K562 (cell line): ENCODE measurements around the gene XYLB. TPM values are rescaled to one million over a fixed set of nuclear protein-coding genes. Genes with fewer than 3 reads are reported as not detected.

ENCODE experiments used
- CGGBP1 ChIP-seq: fragments of 250-450 bp; sonication (Bioruptor Pico); IDR thresholded peaks from 2 replicates; pipeline ENCODE4 v1.9.0; 2021; ENCODE audit warnings: mild to moderate bottlenecking
- EZH2 ChIP-seq: IDR thresholded peaks from 2 replicates; pipeline ENCODE4 v1.6.1; 2012; ENCODE audit warnings: low read depth, mild to moderate bottlenecking, inconsistent platforms, low read length, borderline replicate concordance
- FOXK2 ChIP-seq, 2 experiments: fragments of 450-650 bp; IDR thresholded peaks in 1 of 2; conservative IDR thresholded peaks in 1 of 2; 2 replicates each; pipeline ENCODE4 v1.6.1; 2016; ENCODE audit warnings: low read depth in 2 of 2, mild to moderate bottlenecking in 1 of 2
- GTF3C2 ChIP-seq: IDR thresholded peaks from 3 replicates; pipeline ENCODE4 v1.6.1; 2011; ENCODE audit warnings: borderline replicate concordance, mild to moderate bottlenecking, moderate library complexity; ENCODE audit not compliant: insufficient read length; ENCODE audit errors: extremely low read depth
- ILF3 ChIP-seq: fragments of 450-650 bp; IDR thresholded peaks from 2 replicates; pipeline ENCODE4 v1.6.1; 2018; ENCODE audit warnings: antibody characterized with exemption, mild to moderate bottlenecking, moderate library complexity, borderline replicate concordance
- KLF13 ChIP-seq: fragments of 450-650 bp; IDR thresholded peaks from 2 replicates; pipeline ENCODE4 v1.6.1; 2016; ENCODE audit warnings: missing genetic modification characterization, low read depth, mild to moderate bottlenecking, missing compliant biosample characterization, moderate library complexity, borderline replicate concordance
- MCM5 ChIP-seq: fragments of 450-650 bp; IDR thresholded peaks from 2 replicates; pipeline ENCODE4 v1.6.1; 2016; ENCODE audit warnings: low read depth
- NCOA2 ChIP-seq, 2 experiments: fragments of 450-650 bp; IDR thresholded peaks; 2 replicates each; pipeline ENCODE4 v1.6.1; 2018; ENCODE audit warnings: mild to moderate bottlenecking in 2 of 2, moderate library complexity in 1 of 2; ENCODE audit not compliant: partially characterized antibody in 2 of 2
- NR3C1 ChIP-seq: sonication (generic); formaldehyde crosslinking; IDR thresholded peaks from 2 replicates; pipeline ENCODE4 v1.8.1; 2022; ENCODE audit warnings: missing genetic modification reagents
- SUPT5H ChIP-seq: fragments of 450-650 bp; IDR thresholded peaks from 2 replicates; pipeline ENCODE4 v1.6.1; 2016
- ZNF197 ChIP-seq: fragments of 200-800 bp; sonication (Bioruptor generic); IDR thresholded peaks from 2 replicates; pipeline ENCODE4 v1.6.1; 2016; ENCODE audit warnings: low read depth, missing genetic modification characterization, missing compliant biosample characterization
- ZNF644 ChIP-seq: fragments of 200-800 bp; sonication (Bioruptor generic); IDR thresholded peaks from 2 replicates; pipeline ENCODE4 v1.6.1; 2016; ENCODE audit warnings: low read depth, missing genetic modification characterization, missing compliant biosample characterization
- polyA plus RNA-seq, 8 experiments: library from polyadenylated mRNA; depleted of rRNA in 4 of 8; stranded (reverse) in 5 of 8; unstranded in 3 of 8; fragments of >200 nt; fragmentation: Nextera tagmentation in 2 of 8; fragmentation: Illumina TruSeq in 1 of 8; extraction: Ambion mirVana in 2 of 8; extraction: Trizol in 1 of 8; gene quantifications; 2 replicates each; pipeline versions ENCODE4 v1.2.1 to v1.2.3, GENCODE V29; 2011 to 2014; ENCODE audit warnings: inconsistent platforms in 1 of 8, missing spikeins in 1 of 8
- total RNA-seq, 7 experiments: library from RNA; depleted of rRNA in 6 of 7; stranded (reverse); fragments of >200 nt in 6 of 7; fragmentation: Illumina TruSeq in 2 of 7; extraction: Trizol in 2 of 7; gene quantifications; 2 replicates each; pipeline versions ENCODE4 v1.2.1 to v1.2.3, GENCODE V29; 2011 to 2021; ENCODE audit warnings: low replicate concordance in 1 of 7

The XYLB gene
- total and polyA plus RNA-seq, 9 of the 15 experiments (the other 6 are each of a cell fraction or from before 2014, with no cell fraction given): 4.0 to 20.2 (median 13.2) TPM

- TF ChIP-seq EZH2: no peak
- no peak for TF ChIP-seq MCM5
- no peak for TF ChIP-seq GTF3C2
- no peak for TF ChIP-seq ILF3
- TF ChIP-seq CGGBP1 (CRISPR knock-in tag): no peak
- TF ChIP-seq KLF13 (tag): no peak
- TF ChIP-seq ZNF644 (tag): no peak
- TF ChIP-seq ZNF197 (CRISPR knock-in tag): no peak
- no peak for TF ChIP-seq NCOA2 (IDR thresholded peaks at IDR 0.05; ENCODE audit: partially characterized antibody in 2 of 2)
- no peak for TF ChIP-seq NR3C1 (CRISPR knock-in tag)
- no peak for TF ChIP-seq FOXK2 (conservative IDR thresholded peaks at IDR 0.05 in 1 of 2, IDR thresholded peaks at IDR 0.05 in 1 of 2; ENCODE audit: low read depth in 2 of 2)
- no peak for TF ChIP-seq SUPT5H
Measured at GRCh38 chr3:38404286-38404685, 57.7 kb downstream of the XYLB start (continued).
